Upper lobe of left lung (tissue), 6 donors: ENCODE results near the gene PSMC3. TPM values are rescaled to one million over a fixed set of nuclear protein-coding genes. Genes with fewer than 3 reads are reported as not detected.

ENCODE experiments used
- ATAC-seq, 2 donors: fragments of 200-7000 bp; cut with Tn5 transposase; one replicate each; pipeline ENCODE4 v1.9.1; 2022; ENCODE audit warnings: mild to moderate bottlenecking in 2 of 2, moderate library complexity in 2 of 2; ENCODE audit not compliant: low FRiP score in 2 of 2
- DNase-seq, 2 donors: peaks; one replicate each; pipeline ENCODE4 v3.0.0-alpha.2; 2019 to 2020
- H3K27ac ChIP-seq, 4 donors: fragments of 200-600 bp; sonication (generic); one replicate each; pipeline ENCODE4 v1.5.1; 2016 to 2019
- H3K27me3 ChIP-seq, 4 donors: fragments of 200-600 bp; sonication (generic); one replicate each; pipeline ENCODE4 v1.5.1; 2017 to 2019
- H3K36me3 ChIP-seq, 4 donors: fragments of 200-600 bp; sonication (generic); one replicate each; pipeline ENCODE4 v1.5.1; 2016 to 2019
- H3K4me1 ChIP-seq, 4 donors: fragments of 200-600 bp; sonication (generic); one replicate each; pipeline ENCODE4 v1.5.1; 2018 to 2019
- H3K4me3 ChIP-seq, 4 donors: fragments of 200-600 bp; sonication (generic); one replicate each; pipeline ENCODE4 v1.5.1; 2017 to 2019; ENCODE audit warnings: mild to moderate bottlenecking in 2 of 4, moderate library complexity in 1 of 4
- H3K9me3 ChIP-seq, 4 donors: fragments of 200-600 bp; sonication (generic); one replicate each; pipeline ENCODE4 v1.5.1; 2018 to 2019
- EP300 ChIP-seq, 4 donors: sonication (generic); formaldehyde crosslinking; IDR thresholded peaks; one replicate each; pipeline ENCODE4 v1.5.1; 2017; ENCODE audit warnings: antibody characterized with exemption in 4 of 4, control low read depth in 2 of 4
- POLR2A ChIP-seq, 4 donors: fragments of 450-650 bp; IDR thresholded peaks; one replicate each; pipeline ENCODE4 v1.5.1; 2016 to 2017; ENCODE audit warnings: antibody characterized with exemption in 4 of 4, mild to moderate bottlenecking in 2 of 4
- POLR2AphosphoS5 ChIP-seq, 2 donors: sonication (generic); formaldehyde crosslinking; IDR thresholded peaks; one replicate each; pipeline ENCODE4 v1.5.1; 2017; ENCODE audit warnings: antibody characterized with exemption in 2 of 2
- WGBS, 2 donors: methylation state at CpG; one replicate each; pipeline ENCODE4 v1.1.5; 2017 to 2018; 5-methylcytosine and 5-hydroxymethylcytosine counted together
- total RNA-seq, 6 donors: library from RNA; depleted of rRNA in 4 of 6; stranded (reverse); fragments of >200 nt in 4 of 6; gene quantifications; one replicate each; pipeline versions ENCODE4 v1.1.0 to v1.2.1, GENCODE V29; 2016 to 2021
- TF ChIP-seq, protein P1 (sequence below), 6 experiments: fragments of 450-650 bp in 4 of 6; fragments of 200-600 bp in 2 of 6; sonication (generic) in 2 of 6; IDR thresholded peaks; one replicate each; pipeline ENCODE4 v1.5.1; 2016 to 2019; ENCODE audit warnings: antibody characterized with exemption in 6 of 6
- donor health status: DM: no; HTN: no; CAD: no; lungs with moderate emphysema.
- donor health status: DM: no; HTN: yes; CAD: no; lungs with severe emphysema.

The PSMC3 gene
- total RNA-seq, 6 donors from 2014 or later = 70.1 to 116 (median 99.8) TPM

DNA sequence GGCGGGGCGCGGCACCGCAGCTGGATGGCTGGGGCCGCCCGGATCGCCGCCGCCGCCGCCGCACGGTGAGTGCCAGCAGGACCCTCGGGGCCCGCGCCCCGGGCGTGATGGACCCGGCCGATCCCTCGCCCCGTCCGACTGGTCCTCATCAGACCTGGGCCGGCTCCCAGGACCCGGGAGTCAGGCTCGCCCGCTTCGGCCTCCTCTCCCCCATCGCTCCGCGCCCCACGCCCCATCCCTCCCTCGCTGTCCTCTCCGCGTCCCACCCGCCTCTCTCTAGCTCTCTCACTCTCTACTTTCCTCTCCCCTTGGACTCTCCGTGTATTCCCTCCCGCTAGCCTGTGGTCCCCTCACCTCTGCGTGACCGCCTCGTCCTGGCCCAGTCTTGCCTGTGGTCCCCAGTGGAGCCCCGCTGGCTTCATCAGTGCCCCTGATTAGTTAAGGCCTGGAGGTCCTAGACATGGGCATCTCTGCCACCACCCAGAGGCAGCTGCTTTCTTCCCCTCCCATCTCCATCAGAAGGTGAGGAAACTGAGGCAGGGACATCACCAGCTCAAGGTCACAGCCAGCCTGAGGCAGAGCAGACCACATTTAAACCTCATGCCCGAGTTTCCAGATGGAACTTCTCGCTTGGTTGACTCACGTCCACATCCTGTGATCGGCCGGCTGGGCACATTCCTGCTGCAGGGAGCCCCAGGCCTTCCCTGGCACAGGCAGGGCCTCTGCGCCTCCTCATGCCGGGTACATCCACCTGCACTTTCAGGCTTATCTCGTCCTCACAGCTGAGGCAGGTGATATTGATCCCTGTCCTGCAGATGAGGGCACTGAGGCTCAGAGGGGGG is 17.4 kb downstream of the PSMC3 start:
- Histone ChIP-seq H3K4me1 (peaks cover 31 to 41% (median 40%) of the 10 kb centered on the region in 4 donors), H3K9me3 (no peaks in the 10 kb centered on the region), H3K4me3 (peak overlapping the region; percentile 57 to 90 (median 62)), H3K27ac (peak overlapping the region; percentile 93 to 95 (median 94)), H3K27me3 (no peaks in the 10 kb centered on the region), H3K36me3 (peaks cover 0 to 38% (median 12%) of the 10 kb centered on the region in 4 donors)
- DNase-seq (peak; percentile 60 to 64), ATAC-seq (peak in 1 of 2 donors; percentile 27)
- WGBS, 2 donors = 7 to 24% methylated on average over 17 to 43 of the region's 50 CpGs
- TF ChIP-seq, protein P1, sequence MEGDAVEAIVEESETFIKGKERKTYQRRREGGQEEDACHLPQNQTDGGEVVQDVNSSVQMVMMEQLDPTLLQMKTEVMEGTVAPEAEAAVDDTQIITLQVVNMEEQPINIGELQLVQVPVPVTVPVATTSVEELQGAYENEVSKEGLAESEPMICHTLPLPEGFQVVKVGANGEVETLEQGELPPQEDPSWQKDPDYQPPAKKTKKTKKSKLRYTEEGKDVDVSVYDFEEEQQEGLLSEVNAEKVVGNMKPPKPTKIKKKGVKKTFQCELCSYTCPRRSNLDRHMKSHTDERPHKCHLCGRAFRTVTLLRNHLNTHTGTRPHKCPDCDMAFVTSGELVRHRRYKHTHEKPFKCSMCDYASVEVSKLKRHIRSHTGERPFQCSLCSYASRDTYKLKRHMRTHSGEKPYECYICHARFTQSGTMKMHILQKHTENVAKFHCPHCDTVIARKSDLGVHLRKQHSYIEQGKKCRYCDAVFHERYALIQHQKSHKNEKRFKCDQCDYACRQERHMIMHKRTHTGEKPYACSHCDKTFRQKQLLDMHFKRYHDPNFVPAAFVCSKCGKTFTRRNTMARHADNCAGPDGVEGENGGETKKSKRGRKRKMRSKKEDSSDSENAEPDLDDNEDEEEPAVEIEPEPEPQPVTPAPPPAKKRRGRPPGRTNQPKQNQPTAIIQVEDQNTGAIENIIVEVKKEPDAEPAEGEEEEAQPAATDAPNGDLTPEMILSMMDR (IDR thresholded peaks at IDR 0.05) = no peak
- peak in 1 of 2 donors; percentile 14 for TF ChIP-seq POLR2AphosphoS5 (IDR thresholded peaks at IDR 0.05)

- WGBS, 2 donors = 2 to 13% methylated on average over 4 to 32 of the region's 70 CpGs
- peak within 1 kb of the TSS; percentile 93 to 95 (median 94) for H3K27ac ChIP-seq
- no peaks in the 10 kb centered on the region for H3K9me3 ChIP-seq
- ATAC-seq = peak; percentile 95
- peak within 1 kb of the TSS; percentile 57 to 90 (median 62) for H3K4me3 ChIP-seq
- peaks cover 31 to 41% (median 35%) of the 10 kb centered on the region in 4 donors for H3K4me1 ChIP-seq
- TF ChIP-seq, protein P1 (IDR thresholded peaks at IDR 0.05) = peak; percentile 80 to 100 (median 98)
- TF ChIP-seq EP300 (IDR thresholded peaks at IDR 0.05) (peak in 1 of 4 donors; percentile 61), POLR2AphosphoS5 (IDR thresholded peaks at IDR 0.05) (peak; percentile 88 to 89), POLR2A (IDR thresholded peaks at IDR 0.05) (peak in 3 of 4 donors; percentile 68 to 97 (median 73))
- no peaks in the 10 kb centered on the region for H3K27me3 ChIP-seq
- H3K36me3 ChIP-seq = peaks cover 0 to 30% (median 4%) of the 10 kb centered on the region in 4 donors
- peak; percentile 96 to 99 for DNase-seq
Measured at GRCh38 chr11:47407746-47408590, 18.3 kb downstream of the PSMC3 start, which contains the start of gene SLC39A13. Gene SLC39A13 (plus strand): TSS chr11:47408590. CDS start chr11:47410095, 1,505 bp downstream.

- H3K4me1 ChIP-seq = peaks cover 31 to 39% (median 34%) of the 10 kb centered on the region in 4 donors
- TF ChIP-seq, protein P1 (IDR thresholded peaks at IDR 0.05) = peak in 3 of 6 experiments; percentile 11 to 44 (median 40)
- TF ChIP-seq EP300 (IDR thresholded peaks at IDR 0.05) (no peak), POLR2A (IDR thresholded peaks at IDR 0.05) (no peak), POLR2AphosphoS5 (IDR thresholded peaks at IDR 0.05) (peak in 1 of 2 donors; percentile 71)
- DNase-seq (no peak), ATAC-seq (no peak)
- peaks cover 0 to 23% (median 4%) of the 10 kb centered on the region in 4 donors for H3K36me3 ChIP-seq
- no peaks in the 10 kb centered on the region for H3K27me3 ChIP-seq
- peak overlapping the region; percentile 93 to 95 (median 94) for H3K27ac ChIP-seq
- peak overlapping the region; percentile 42 to 90 (median 62) for H3K4me3 ChIP-seq
- no peaks in the 10 kb centered on the region for H3K9me3 ChIP-seq
- 46 to 50% methylated on average over 11 to 12 of the region's 12 CpGs for WGBS, 2 donors
Measured at GRCh38 chr11:47406896-47407745, 19.1 kb downstream of the PSMC3 start.

DNA sequence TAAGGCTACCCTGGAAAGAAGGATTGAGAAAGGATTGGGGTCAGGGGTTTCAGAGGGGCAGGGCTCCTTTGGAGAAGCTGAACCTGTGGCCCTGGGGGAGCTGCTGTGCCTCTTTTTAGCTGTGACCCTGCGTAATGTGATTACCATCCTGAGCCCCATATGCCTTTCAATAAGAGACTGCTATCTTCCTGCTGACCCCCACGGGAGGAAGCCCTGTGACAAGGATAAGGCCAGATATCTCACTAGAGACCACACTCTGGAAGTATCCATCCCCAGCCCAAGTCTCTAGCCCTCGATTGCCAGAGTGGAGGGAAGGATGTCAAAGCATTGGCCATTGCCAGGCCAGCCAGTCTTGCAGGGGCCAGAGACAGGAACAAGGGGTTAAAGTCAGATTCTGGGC is 22.7 kb downstream of the PSMC3 start:
- H3K27me3 ChIP-seq = no peaks in the 10 kb centered on the region
- no peak overlapping the region for H3K4me3 ChIP-seq
- no peak for DNase-seq
- ATAC-seq = no peak
- H3K4me1 ChIP-seq = peaks cover 24 to 32% (median 27%) of the 10 kb centered on the region in 4 donors
- no peak for TF ChIP-seq POLR2AphosphoS5 (IDR thresholded peaks at IDR 0.05)
- TF ChIP-seq POLR2A (IDR thresholded peaks at IDR 0.05) = no peak
- no peak for TF ChIP-seq EP300 (IDR thresholded peaks at IDR 0.05)
- TF ChIP-seq, protein P1 (IDR thresholded peaks at IDR 0.05) = no peak
- H3K27ac ChIP-seq = peak overlapping the region in 1 of 4 donors; percentile 40
- WGBS, 2 donors = 84 to 93% methylated on average over 2 to 3 of the region's 3 CpGs
- H3K9me3 ChIP-seq = no peaks in the 10 kb centered on the region
- no peaks in the 10 kb centered on the region for H3K36me3 ChIP-seq
